Activated CD8-positive, alpha-beta T cell treated with anti-CD3 and anti-CD28 coated beads, Interleukin-2, amount 10 ng/mL, durations not matched to agents 7 days and 5 days (primary cell): Measurements from ENCODE around the gene NFIA. TPM values are rescaled to one million over a fixed set of nuclear protein-coding genes. Genes with fewer than 3 reads are reported as not detected.

Source experiments
- ATAC-seq: fragments of 150-1000 bp; cut with Tn5 transposase; one replicate; pipeline ENCODE4 v1.10.0; 2021; ENCODE audit warnings: moderate library complexity
- CTCF ChIA-PET: fragments of 350-600 bp; sonication (Branson Sonifier 250); formaldehyde crosslinking; loops from one replicate; lab custom pipeline; 2021; ENCODE audit warnings: antibody characterized with exemption; lab: Charles Lee
- POLR2A ChIA-PET: fragments of 350-600 bp; sonication (Branson Sonifier 250); formaldehyde crosslinking; loops from one replicate; lab custom pipeline; 2021; ENCODE audit warnings: antibody characterized with exemption; lab: Charles Lee
- DNase-seq: peaks from one replicate; pipeline ENCODE4 v3.0.0-alpha.2; 2020
- H3K27ac Mint-ChIP-seq: one replicate; pipeline ENCODE4 v1.8.0; 2021; ENCODE audit warnings: mild to moderate bottlenecking, mixed read lengths
- H3K27me3 Mint-ChIP-seq: one replicate; pipeline ENCODE4 v1.8.0; 2021; ENCODE audit warnings: low read depth, mixed read lengths
- H3K36me3 Mint-ChIP-seq: one replicate; pipeline ENCODE4 v1.8.0; 2021; ENCODE audit warnings: low read depth, mixed read lengths
- H3K4me1 Mint-ChIP-seq: one replicate; pipeline ENCODE4 v1.8.0; 2021; ENCODE audit warnings: low read depth, mixed read lengths
- H3K4me3 Mint-ChIP-seq: one replicate; pipeline ENCODE4 v1.8.0; 2021; ENCODE audit warnings: mild to moderate bottlenecking, mixed read lengths
- H3K9me3 Mint-ChIP-seq: one replicate; pipeline ENCODE4 v1.8.0; 2022; ENCODE audit warnings: mixed read lengths; ENCODE audit not compliant: insufficient read depth
- total RNA-seq, 2 experiments: library from RNA; stranded (reverse); gene quantifications; one replicate each; pipeline ENCODE4 v1.2.3, GENCODE V29; 2021

NFIA gene
- total RNA-seq, 2 experiments from 2014 or later = 0.66 to 0.78 TPM

GRCh38 chr1:61087571-61087970 is 5.2 kb downstream of the NFIA start:
- H3K9me3 Mint-ChIP-seq = no peaks in the 10 kb centered on the region
- H3K27me3 Mint-ChIP-seq = peaks cover 31% of the 10 kb centered on the region
- ChIA-PET POLR2A (no interaction called here), CTCF (no interaction called here)
- H3K27ac Mint-ChIP-seq = no peak overlapping the region
- H3K4me1 Mint-ChIP-seq = peaks cover 3% of the 10 kb centered on the region
- ATAC-seq = no peak
- no peaks in the 10 kb centered on the region for H3K36me3 Mint-ChIP-seq
- no peak overlapping the region for H3K4me3 Mint-ChIP-seq
- no peak for DNase-seq

- POLR2A ChIA-PET = no interaction called here
- no peak for ATAC-seq
- no peak overlapping the region for H3K27ac Mint-ChIP-seq
- H3K27me3 Mint-ChIP-seq = peaks cover 28% of the 10 kb centered on the region
- no peak overlapping the region for H3K4me3 Mint-ChIP-seq
- no peaks in the 10 kb centered on the region for H3K9me3 Mint-ChIP-seq
- no peak for DNase-seq
- H3K4me1 Mint-ChIP-seq = peaks cover 3% of the 10 kb centered on the region
- CTCF ChIA-PET = interaction anchor here (1.2 kb wide), 1 partner anchor 38 kb away, joined by 5 read pairs; no protein-coding TSS in a partner anchor
- H3K36me3 Mint-ChIP-seq = no peaks in the 10 kb centered on the region
These were observed 6.0 kb downstream of the NFIA start for GRCh38 chr1:61088163-61088974.

GRCh38 chr1:61089338-61089737 is 7.0 kb downstream of the NFIA start:
- no peak overlapping the region for H3K4me3 Mint-ChIP-seq
- no peaks in the 10 kb centered on the region for H3K4me1 Mint-ChIP-seq
- peaks cover 22% of the 10 kb centered on the region for H3K27me3 Mint-ChIP-seq
- POLR2A ChIA-PET = no interaction called here
- no peaks in the 10 kb centered on the region for H3K36me3 Mint-ChIP-seq
- DNase-seq (no peak), ATAC-seq (no peak)
- H3K9me3 Mint-ChIP-seq = no peaks in the 10 kb centered on the region
- CTCF ChIA-PET = interaction anchor here (1.2 kb wide), 1 partner anchor 39 kb away, joined by 5 read pairs; no protein-coding TSS in a partner anchor
- H3K27ac Mint-ChIP-seq = no peak overlapping the region

- Mint-ChIP-seq H3K27me3 (peaks cover 19% of the 10 kb centered on the region), H3K9me3 (no peaks in the 10 kb centered on the region), H3K27ac (no peak overlapping the region), H3K4me3 (no peak overlapping the region), H3K4me1 (no peaks in the 10 kb centered on the region), H3K36me3 (no peaks in the 10 kb centered on the region)
- ChIA-PET CTCF (no interaction called here), POLR2A (no interaction called here)
- no peak for ATAC-seq
- DNase-seq = no peak
These were observed 7.4 kb downstream of the NFIA start for GRCh38 chr1:61089741-61090140.

GRCh38 chr1:61090546-61091202 is 8.3 kb downstream of the NFIA start:
- H3K36me3 Mint-ChIP-seq = no peaks in the 10 kb centered on the region

GRCh38 chr1:61091455-61091854 is 9.1 kb downstream of the NFIA start:
- POLR2A ChIA-PET = no interaction called here
- Mint-ChIP-seq H3K9me3 (no peaks in the 10 kb centered on the region), H3K27ac (no peak overlapping the region), H3K36me3 (no peaks in the 10 kb centered on the region), H3K4me1 (no peaks in the 10 kb centered on the region), H3K27me3 (peaks cover 16% of the 10 kb centered on the region), H3K4me3 (no peak overlapping the region)
- ATAC-seq = no peak
- no peak for DNase-seq
- CTCF ChIA-PET = no interaction called here

More at GRCh38 chr1:61090546-61091202, 8.3 kb downstream of the NFIA start:
- ATAC-seq (no peak), DNase-seq (no peak)
- Mint-ChIP-seq H3K4me1 (no peaks in the 10 kb centered on the region), H3K27me3 (peaks cover 20% of the 10 kb centered on the region), H3K9me3 (no peaks in the 10 kb centered on the region), H3K4me3 (no peak overlapping the region), H3K27ac (no peak overlapping the region)
- CTCF ChIA-PET = no interaction called here
- POLR2A ChIA-PET = no interaction called here

- no peak for DNase-seq
- CTCF ChIA-PET = no interaction called here
- H3K4me1 Mint-ChIP-seq = no peaks in the 10 kb centered on the region
These were observed 10.3 kb downstream of the NFIA start for GRCh38 chr1:61092642-61093041.

GRCh38 chr1:61093525-61094137 is 11.3 kb downstream of the NFIA start:
- H3K4me3 Mint-ChIP-seq = no peak overlapping the region
- peaks cover 16% of the 10 kb centered on the region for H3K27me3 Mint-ChIP-seq
- DNase-seq = no peak
- no peak for ATAC-seq
- no peaks in the 10 kb centered on the region for H3K36me3 Mint-ChIP-seq
- H3K4me1 Mint-ChIP-seq = no peaks in the 10 kb centered on the region
- no peaks in the 10 kb centered on the region for H3K9me3 Mint-ChIP-seq
- ChIA-PET CTCF (no interaction called here), POLR2A (no interaction called here)
- H3K27ac Mint-ChIP-seq = no peak overlapping the region

More at GRCh38 chr1:61092642-61093041, 10.3 kb downstream of the NFIA start:
- POLR2A ChIA-PET = no interaction called here
- Mint-ChIP-seq H3K27me3 (peaks cover 16% of the 10 kb centered on the region), H3K36me3 (no peaks in the 10 kb centered on the region), H3K9me3 (no peaks in the 10 kb centered on the region), H3K27ac (no peak overlapping the region), H3K4me3 (no peak overlapping the region)
- no peak for ATAC-seq

GRCh38 chr1:61094677-61095469 is 12.5 kb downstream of the NFIA start:
- POLR2A ChIA-PET = no interaction called here
- H3K4me3 Mint-ChIP-seq = no peak overlapping the region
- no peak overlapping the region for H3K27ac Mint-ChIP-seq

GRCh38 chr1:61095470-61095812 is 13.1 kb downstream of the NFIA start:
- no peak overlapping the region for H3K4me3 Mint-ChIP-seq
- POLR2A ChIA-PET = no interaction called here
- peaks cover 14% of the 10 kb centered on the region for H3K27me3 Mint-ChIP-seq
- no peaks in the 10 kb centered on the region for H3K9me3 Mint-ChIP-seq
- DNase-seq (no peak), ATAC-seq (no peak)
- H3K36me3 Mint-ChIP-seq = no peaks in the 10 kb centered on the region
- CTCF ChIA-PET = no interaction called here
- no peaks in the 10 kb centered on the region for H3K4me1 Mint-ChIP-seq
- no peak overlapping the region for H3K27ac Mint-ChIP-seq

More at GRCh38 chr1:61094677-61095469, 12.5 kb downstream of the NFIA start:
- no peak for DNase-seq
- no peak for ATAC-seq
- no peaks in the 10 kb centered on the region for H3K4me1 Mint-ChIP-seq
- H3K9me3 Mint-ChIP-seq = no peaks in the 10 kb centered on the region
- H3K27me3 Mint-ChIP-seq = peaks cover 14% of the 10 kb centered on the region
- CTCF ChIA-PET = no interaction called here
- no peaks in the 10 kb centered on the region for H3K36me3 Mint-ChIP-seq

- ATAC-seq (no peak), DNase-seq (no peak)
- ChIA-PET CTCF (no interaction called here), POLR2A (no interaction called here)
- H3K27me3 Mint-ChIP-seq = peaks cover 11% of the 10 kb centered on the region
- H3K4me1 Mint-ChIP-seq = no peaks in the 10 kb centered on the region
- no peak overlapping the region for H3K27ac Mint-ChIP-seq
- no peaks in the 10 kb centered on the region for H3K9me3 Mint-ChIP-seq
- no peak overlapping the region for H3K4me3 Mint-ChIP-seq
- H3K36me3 Mint-ChIP-seq = no peaks in the 10 kb centered on the region
These were observed 15.0 kb downstream of the NFIA start for GRCh38 chr1:61097317-61097716.
